SKM-1 (cell line): Measurements from ENCODE around the gene PARD6B.

Experiments used
- DNase-seq: peaks from one replicate; lab custom pipeline; 2025; ENCODE audit not compliant: unreplicated experiment; lab: John Stamatoyannopoulos, UW

The PARD6B gene

GRCh38 chr20:50723672-50724071 lies 7.7 kb upstream of the PARD6B start:
- DNase-seq = no peak

GRCh38 chr20:50724112-50724725 lies 7.2 kb upstream of the PARD6B start:
- no peak for DNase-seq

GRCh38 chr20:50724851-50725723 lies 6.3 kb upstream of the PARD6B start:
- no peak for DNase-seq

GRCh38 chr20:50725724-50726005 lies 5.7 kb upstream of the PARD6B start:
- no peak for DNase-seq

- DNase-seq = no peak
These were observed 4.2 kb upstream of the PARD6B start for GRCh38 chr20:50726955-50727791.

GRCh38 chr20:50727792-50728485 lies 3.4 kb upstream of the PARD6B start:
- no peak for DNase-seq

GRCh38 chr20:50728486-50728980 lies 2.8 kb upstream of the PARD6B start:
- DNase-seq = no peak

- no peak for DNase-seq
These were observed 2.2 kb upstream of the PARD6B start for GRCh38 chr20:50728981-50729874.

GRCh38 chr20:50729901-50730764 lies 1.2 kb upstream of the PARD6B start:
- DNase-seq = no peak

- no peak for DNase-seq
These were observed 670 bp upstream of the PARD6B start for GRCh38 chr20:50730765-50731054.

GRCh38 chr20:50731930-50732690 lies 730 bp downstream of the PARD6B start:
- no peak for DNase-seq

GRCh38 chr20:50733644-50734349 lies 2.4 kb downstream of the PARD6B start:
- no peak for DNase-seq

GRCh38 chr20:50734730-50735679 lies 3.6 kb downstream of the PARD6B start:
- DNase-seq = no peak

GRCh38 chr20:50735813-50736212 lies 4.4 kb downstream of the PARD6B start:
- no peak for DNase-seq

GRCh38 chr20:50737352-50737751 lies 6.0 kb downstream of the PARD6B start:
- no peak for DNase-seq

- DNase-seq = no peak
These were observed 11.7 kb downstream of the PARD6B start for GRCh38 chr20:50743087-50743486.
